Measurements from ENCODE around the gene EIF3K. TPM values are rescaled to one million over a fixed set of nuclear protein-coding genes. Genes with fewer than 3 reads are reported as not detected.
A peak's percentile ranks its signal among the peaks of the same experiment; 100 is the strongest.
"Not testable (repeated sequence)": the region's sequence is repeated elsewhere in the genome, so short reads cannot be mapped to it uniquely, and the experiment has no call there.

The EIF3K gene, protein sequence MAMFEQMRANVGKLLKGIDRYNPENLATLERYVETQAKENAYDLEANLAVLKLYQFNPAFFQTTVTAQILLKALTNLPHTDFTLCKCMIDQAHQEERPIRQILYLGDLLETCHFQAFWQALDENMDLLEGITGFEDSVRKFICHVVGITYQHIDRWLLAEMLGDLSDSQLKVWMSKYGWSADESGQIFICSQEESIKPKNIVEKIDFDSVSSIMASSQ
- total RNA-seq: 100 to 1,000 TPM; 343 to 430 TPM
- long read RNA-seq, transcript EIF3K-201 (8 exons, 864 nt): major isoform, 153 of 183 reads
- long read RNA-seq, partial matches to known transcripts: 7 of 183 reads
- long read RNA-seq, other reads (novel, unspliced or antisense): 20 of 183 reads

GRCh38 chr19:38618590-38619360 lies at the start of gene EIF3K:
TSS of gene EIF3K (plus strand) at chr19:38619188. CDS start at chr19:38619269, 81 bp downstream.
- DNase-seq (peak; percentile 99), ATAC-seq (peak; percentile 92)
- intact Hi-C loops (cut with DNase I, micrococcal nuclease): no loop called here

GRCh38 chr19:38569368-38569983 lies 49.5 kb upstream of the EIF3K start:
- intact Hi-C loops (cut with DNase I, micrococcal nuclease): no loop called here
- no peak for ATAC-seq
- no peak for DNase-seq

- ATAC-seq: no peak
- DNase-seq: no peak
Measured at GRCh38 chr19:38571682-38572081, 47.3 kb upstream of the EIF3K start.

GRCh38 chr19:38577826-38578225 lies 41.2 kb upstream of the EIF3K start:
- intact Hi-C loops (cut with DNase I, micrococcal nuclease): no loop called here
- DNase-seq: no peak
- no peak for ATAC-seq

More at GRCh38 chr19:38571682-38572081, 47.3 kb upstream of the EIF3K start:
- intact Hi-C loops (cut with DNase I, micrococcal nuclease): no loop called here

DNA sequence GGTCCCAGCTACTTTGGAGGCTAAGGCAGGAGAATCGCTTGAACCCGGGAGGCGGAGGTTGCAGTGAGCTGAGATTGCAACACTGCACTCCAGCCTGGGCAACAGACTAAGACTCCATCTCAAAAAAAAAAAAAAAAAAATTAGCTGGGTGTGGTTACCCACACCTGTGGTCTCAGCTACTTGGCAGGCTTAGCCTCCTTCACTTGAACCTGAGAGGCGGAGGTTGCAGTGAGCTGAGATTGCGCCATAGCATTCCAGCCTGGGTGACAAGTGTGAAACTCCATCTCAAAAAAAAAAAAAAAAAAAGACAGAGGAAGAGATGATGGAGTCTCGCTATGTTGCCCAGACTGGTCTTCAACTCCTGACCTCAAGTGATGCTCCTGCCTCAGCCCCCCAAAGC lies 39.7 kb upstream of the EIF3K start:
- DNase-seq; ATAC-seq; intact Hi-C loops (cut with DNase I, micrococcal nuclease): not testable (repeated sequence)

- intact Hi-C loops (cut with DNase I, micrococcal nuclease): no loop called here
- DNase-seq (no peak), ATAC-seq (no peak)
Measured at GRCh38 chr19:38580080-38580479, 38.9 kb upstream of the EIF3K start.

- no peak for DNase-seq
- intact Hi-C loops (cut with DNase I, micrococcal nuclease): no loop called here
- no peak for ATAC-seq
Measured at GRCh38 chr19:38583219-38583984, 35.6 kb upstream of the EIF3K start.

DNA sequence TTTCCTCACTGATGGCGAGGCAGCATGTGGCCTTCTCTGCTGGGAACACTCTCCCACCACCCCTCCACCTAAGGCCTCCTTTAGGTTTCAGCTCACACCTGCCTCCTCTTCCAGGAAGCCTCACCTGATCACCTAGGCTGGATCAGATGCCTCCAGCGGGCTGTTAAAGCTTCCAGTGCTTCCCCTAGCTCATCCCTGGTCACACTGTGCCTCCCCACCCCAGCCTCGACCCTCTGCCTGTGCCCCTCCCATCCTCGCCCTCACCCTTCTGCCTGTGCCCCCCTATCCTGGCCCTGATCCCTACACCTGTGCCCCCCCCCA lies 35.0 kb upstream of the EIF3K start:
- intact Hi-C loops (cut with DNase I, micrococcal nuclease): no loop called here
- DNase-seq: no peak
- no peak for ATAC-seq

- ATAC-seq: no peak
- intact Hi-C loops (cut with DNase I, micrococcal nuclease): no loop called here
Measured at GRCh38 chr19:38587562-38587961, 31.4 kb upstream of the EIF3K start.

DNA sequence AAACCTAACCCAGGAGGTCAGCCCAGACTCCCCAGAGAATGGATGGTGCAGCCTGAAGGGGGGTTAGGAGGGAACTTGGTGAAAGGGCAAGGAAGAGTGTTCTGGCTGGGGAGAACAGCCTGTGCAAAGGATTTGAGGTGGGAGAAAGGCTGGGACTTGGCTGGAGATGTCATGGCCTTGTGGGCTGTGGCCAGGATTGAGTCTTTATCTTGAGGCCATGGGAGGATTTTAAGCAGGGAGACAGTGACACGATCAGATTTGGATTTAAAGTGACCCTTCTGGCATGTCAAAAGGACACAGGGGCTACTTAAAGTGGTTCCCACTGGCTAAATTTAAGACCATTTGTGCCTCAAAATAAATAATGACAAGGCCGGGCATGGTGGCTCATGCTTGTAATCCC lies 30.9 kb upstream of the EIF3K start:
- no peak for ATAC-seq
- DNase-seq: no peak
- intact Hi-C loops (cut with DNase I, micrococcal nuclease): no loop called here

More at GRCh38 chr19:38587562-38587961, 31.4 kb upstream of the EIF3K start:
- no peak for DNase-seq

DNA sequence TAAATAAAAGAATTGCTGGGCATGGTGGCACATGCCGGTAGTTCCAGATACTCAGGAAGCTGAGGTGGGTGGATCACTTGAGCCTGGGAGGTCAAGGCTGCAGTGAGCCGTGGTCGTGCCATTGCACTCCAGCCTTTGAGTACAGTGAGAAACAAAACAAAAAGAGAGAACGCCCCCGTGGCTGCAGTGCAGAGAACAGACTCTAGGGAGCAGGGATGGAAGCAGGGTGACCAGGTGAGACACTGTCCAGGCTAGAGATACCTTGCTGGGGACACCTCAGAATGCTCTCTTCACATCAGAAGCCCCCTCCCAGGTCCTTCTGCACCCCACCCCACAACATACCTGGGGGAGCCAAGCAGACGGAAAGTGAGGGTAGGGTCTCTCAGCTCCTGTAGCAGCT lies 26.0 kb upstream of the EIF3K start:
- intact Hi-C loops (cut with DNase I, micrococcal nuclease): no loop called here
- no peak for ATAC-seq

GRCh38 chr19:38596057-38596981 lies 22.7 kb upstream of the EIF3K start:
- intact Hi-C loops (cut with DNase I, micrococcal nuclease): no loop called here
- ATAC-seq: peak; percentile 82
- DNase-seq: peak in 1 of 2 donors; percentile 65

More for the DNA sequence above, 26.0 kb upstream of the EIF3K start:
- DNase-seq: no peak

DNA sequence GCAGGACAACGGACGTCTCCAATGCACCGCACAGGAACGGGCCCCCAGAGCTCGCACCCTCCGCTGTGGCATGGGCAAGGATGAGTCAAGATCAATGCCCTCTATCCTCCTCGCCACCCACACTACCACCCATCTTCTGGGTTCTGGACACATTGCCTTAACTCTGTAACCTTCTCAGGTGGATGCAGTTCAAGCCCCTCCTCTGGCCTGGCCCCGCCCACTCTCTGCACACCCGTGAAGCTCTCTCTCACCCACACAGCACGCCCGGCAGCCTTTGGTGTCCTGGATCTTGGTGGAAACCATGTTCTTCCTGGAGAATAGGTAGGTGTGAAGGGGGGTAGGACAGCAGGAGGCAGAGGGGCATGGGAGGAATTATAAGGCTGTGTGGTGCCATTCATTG lies 21.9 kb upstream of the EIF3K start:
- ATAC-seq: no peak
- no peak for DNase-seq
- intact Hi-C loops (cut with DNase I, micrococcal nuclease): no loop called here

- intact Hi-C loops (cut with DNase I, micrococcal nuclease): no loop called here
- no peak for ATAC-seq
- no peak for DNase-seq
Measured at GRCh38 chr19:38599722-38600121, 19.3 kb upstream of the EIF3K start.

DNA sequence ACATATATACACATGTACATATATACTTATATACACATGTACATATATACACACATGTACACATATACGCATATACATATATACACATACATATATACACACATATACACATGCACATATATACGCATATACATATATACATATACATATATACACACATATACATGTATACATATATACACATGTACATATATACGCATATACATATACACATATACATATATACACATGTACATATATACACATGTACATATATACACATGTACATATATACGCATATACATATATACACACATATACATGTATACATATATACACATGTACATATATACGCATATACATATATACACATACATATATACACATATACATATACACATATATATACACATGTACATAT lies 16.1 kb upstream of the EIF3K start:
- DNase-seq; intact Hi-C loops (cut with DNase I, micrococcal nuclease); ATAC-seq: not testable (repeated sequence)

GRCh38 chr19:38606131-38606530 lies 12.9 kb upstream of the EIF3K start:
- intact Hi-C loops (cut with DNase I, micrococcal nuclease): no loop called here
- ATAC-seq (no peak), DNase-seq (no peak)

GRCh38 chr19:38614289-38614688 lies 4.7 kb upstream of the EIF3K start:
- DNase-seq: no peak
- ATAC-seq: no peak
- intact Hi-C loops (cut with DNase I, micrococcal nuclease): no loop called here

DNA sequence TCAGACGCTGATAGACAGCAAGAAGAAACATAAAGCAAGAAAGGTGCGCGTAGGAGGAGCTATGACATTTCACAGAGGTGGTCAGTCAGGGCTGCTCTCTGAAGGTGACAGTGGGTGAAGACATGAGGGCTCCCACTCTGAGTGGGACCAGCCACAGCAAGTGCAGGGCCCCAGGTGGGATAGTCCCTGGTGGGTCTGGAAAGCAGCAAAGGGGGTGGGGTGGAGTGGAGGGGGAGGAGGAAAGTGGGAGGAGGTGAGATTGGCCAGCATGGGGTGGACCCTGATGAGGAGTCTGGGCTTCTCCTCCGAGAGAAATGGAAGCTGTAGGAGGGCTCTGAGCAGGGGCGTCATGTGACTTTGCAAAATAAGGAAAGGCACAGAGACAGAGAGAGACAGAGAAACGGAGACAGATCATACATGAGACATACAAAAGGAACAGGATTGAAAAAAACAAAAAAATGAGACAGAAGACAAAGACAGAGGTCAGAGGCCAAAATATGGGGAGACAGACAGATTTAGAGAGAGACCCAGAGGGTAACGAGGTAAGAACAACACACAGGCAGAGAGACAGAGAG lies 3.9 kb upstream of the EIF3K start:
- no peak for DNase-seq
- ATAC-seq: no peak
- intact Hi-C loops (cut with DNase I, micrococcal nuclease): no loop called here

Data from left colon (tissue), 2 donors.